ENCODE results near the gene SPOCK1. TPM values are rescaled to one million over a fixed set of nuclear protein-coding genes. Genes with fewer than 3 reads are reported as not detected.

Gene SPOCK1
- total and polyA plus RNA-seq, 2 experiments from 2014 or later = 268 to 471 TPM

DNA sequence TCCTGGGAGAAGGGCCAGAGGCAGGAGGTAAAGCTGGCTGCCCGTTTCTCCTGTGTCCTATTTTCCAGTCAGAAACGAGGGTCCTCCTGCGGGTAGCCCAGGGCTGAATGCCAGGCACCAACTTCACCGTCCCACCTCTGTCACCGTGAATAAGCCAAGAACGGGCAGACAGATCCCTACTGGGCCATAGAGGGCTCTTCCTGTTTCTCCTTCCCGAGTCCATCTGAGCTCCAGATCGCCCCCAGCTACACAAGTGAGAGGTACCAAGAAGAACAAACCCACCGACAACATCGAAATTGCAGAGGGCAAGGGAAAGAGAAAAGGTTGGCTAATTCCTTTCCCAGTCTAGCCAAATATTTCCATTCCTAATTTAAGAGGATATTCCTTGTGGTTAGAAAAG lies 93.7 kb downstream of the SPOCK1 start:
- Histone ChIP-seq H3K79me2 (ENCODE audit: insufficient read depth) (peaks cover 98% of the 10 kb centered on the region), H3F3A (ENCODE audit: insufficient read depth) (no peaks in the 10 kb centered on the region; the same call in 1 of the 2 replicates), H4K20me1 (ENCODE audit: insufficient read depth) (peaks cover 20% of the 10 kb centered on the region; the same call in 1 of the 2 replicates), H3K9me2 (ENCODE audit: insufficient read depth) (no peaks in the 10 kb centered on the region), H3K4me3 (no peak overlapping the region), H3K4me2 (ENCODE audit: unreplicated experiment) (no peak overlapping the region), H3K9ac (no peak overlapping the region), H3K36me3 (ENCODE audit: low read depth) (no peaks in the 10 kb centered on the region), H3K4me1 (ENCODE audit: insufficient read depth) (0 out of 2 replicates have a peak, but pooled peaks cover 7% of the 10 kb centered on the region), H3K27me3 (replicated peaks; ENCODE audit: insufficient read depth) (no peaks in the 10 kb centered on the region), H3K27ac (no peak overlapping the region), H2AFZ (no peak overlapping the region), H3K9me3 (ENCODE audit: low read depth) (no peaks in the 10 kb centered on the region)
- no peak for DNase-seq
- TF ChIP-seq EZH2phosphoT487 (IDR thresholded peaks at IDR 0.05; ENCODE audit: insufficient read depth, low read depth) = no peak
- no peak for TF ChIP-seq EZH2 (IDR thresholded peaks at IDR 0.05; ENCODE audit: insufficient read depth, poor library complexity, severe bottlenecking)
- WGBS, 2 experiments (ENCODE audit: low coverage in 1 of 2, low lambda C conversion rate in 2 of 2, missing lambda C conversion rate in 2 of 2) = 91 to 95% methylated on average over 10 of the region's 10 CpGs
- in situ Hi-C loops (cut with MboI) = no loop called here

GRCh38 chr5:137403869-137404268 lies 95.3 kb downstream of the SPOCK1 start:
- no peak overlapping the region for H2AFZ ChIP-seq
- H4K20me1 ChIP-seq (ENCODE audit: insufficient read depth) = peaks cover 14% of the 10 kb centered on the region; the same call in 1 of the 2 replicates
- DNase-seq = no peak
- H3K36me3 ChIP-seq (ENCODE audit: low read depth) = no peaks in the 10 kb centered on the region
- H3K27ac ChIP-seq = no peak overlapping the region
- H3K27me3 ChIP-seq (replicated peaks; ENCODE audit: insufficient read depth) = no peaks in the 10 kb centered on the region
- in situ Hi-C loops (cut with MboI) = no loop called here
- WGBS, 2 experiments (ENCODE audit: low coverage in 1 of 2, low lambda C conversion rate in 2 of 2, missing lambda C conversion rate in 2 of 2) = 91 to 94% methylated on average over 8 of the region's 8 CpGs
- H3K9me3 ChIP-seq (ENCODE audit: low read depth) = no peaks in the 10 kb centered on the region
- H3K9me2 ChIP-seq (ENCODE audit: insufficient read depth) = no peaks in the 10 kb centered on the region
- 0 out of 2 replicates have a peak, but pooled peaks cover 7% of the 10 kb centered on the region for H3K4me1 ChIP-seq (ENCODE audit: insufficient read depth)
- H3K79me2 ChIP-seq (ENCODE audit: insufficient read depth) = peaks cover 98% of the 10 kb centered on the region
- no peaks in the 10 kb centered on the region; the same call in 1 of the 2 replicates for H3F3A ChIP-seq (ENCODE audit: insufficient read depth)
- TF ChIP-seq EZH2phosphoT487 (IDR thresholded peaks at IDR 0.05; ENCODE audit: insufficient read depth, low read depth) (no peak), EZH2 (IDR thresholded peaks at IDR 0.05; ENCODE audit: insufficient read depth, poor library complexity, severe bottlenecking) (no peak)
- no peak overlapping the region for H3K4me3 ChIP-seq
- H3K4me2 ChIP-seq (ENCODE audit: unreplicated experiment) = no peak overlapping the region
- no peak overlapping the region for H3K9ac ChIP-seq

GRCh38 chr5:137402436-137403187 lies 96.5 kb downstream of the SPOCK1 start:
- H3K79me2 ChIP-seq (ENCODE audit: insufficient read depth) = peaks cover 98% of the 10 kb centered on the region
- WGBS, 2 experiments (ENCODE audit: low coverage in 1 of 2, low lambda C conversion rate in 2 of 2, missing lambda C conversion rate in 2 of 2) = 76 to 78% methylated on average over 5 of the region's 5 CpGs
- 0 out of 2 replicates have a peak, but pooled peaks cover 7% of the 10 kb centered on the region for H3K4me1 ChIP-seq (ENCODE audit: insufficient read depth)
- H3F3A ChIP-seq (ENCODE audit: insufficient read depth) = no peaks in the 10 kb centered on the region; the same call in 1 of the 2 replicates
- no peaks in the 10 kb centered on the region for H3K27me3 ChIP-seq (replicated peaks; ENCODE audit: insufficient read depth)
- H3K27ac ChIP-seq = no peak overlapping the region
- no peaks in the 10 kb centered on the region for H3K9me3 ChIP-seq (ENCODE audit: low read depth)
- in situ Hi-C loops (cut with MboI) = no loop called here
- H3K4me3 ChIP-seq = no peak overlapping the region
- no peak overlapping the region for H3K9ac ChIP-seq
- H3K36me3 ChIP-seq (ENCODE audit: low read depth) = no peaks in the 10 kb centered on the region
- no peak overlapping the region for H2AFZ ChIP-seq
- TF ChIP-seq EZH2phosphoT487 (IDR thresholded peaks at IDR 0.05; ENCODE audit: insufficient read depth, low read depth) = no peak
- no peak for TF ChIP-seq EZH2 (IDR thresholded peaks at IDR 0.05; ENCODE audit: insufficient read depth, poor library complexity, severe bottlenecking)
- no peak for DNase-seq
- H3K4me2 ChIP-seq (ENCODE audit: unreplicated experiment) = no peak overlapping the region
- peaks cover 14% of the 10 kb centered on the region; the same call in 1 of the 2 replicates for H4K20me1 ChIP-seq (ENCODE audit: insufficient read depth)
- no peaks in the 10 kb centered on the region for H3K9me2 ChIP-seq (ENCODE audit: insufficient read depth)

GRCh38 chr5:137401946-137402345 lies 97.2 kb downstream of the SPOCK1 start:
- no peaks in the 10 kb centered on the region for H3K9me3 ChIP-seq (ENCODE audit: low read depth)

More at GRCh38 chr5:137401946-137402345, 97.2 kb downstream of the SPOCK1 start:
- DNase-seq = no peak
- peaks cover 14% of the 10 kb centered on the region; the same call in 1 of the 2 replicates for H4K20me1 ChIP-seq (ENCODE audit: insufficient read depth)
- no peak overlapping the region for H2AFZ ChIP-seq
- H3K4me3 ChIP-seq = no peak overlapping the region
- no peaks in the 10 kb centered on the region for H3K36me3 ChIP-seq (ENCODE audit: low read depth)
- H3K79me2 ChIP-seq (ENCODE audit: insufficient read depth) = peaks cover 98% of the 10 kb centered on the region
- no peak overlapping the region for H3K9ac ChIP-seq
- 48 to 59% methylated on average over 2 of the region's 2 CpGs for WGBS, 2 experiments (ENCODE audit: low coverage in 1 of 2, low lambda C conversion rate in 2 of 2, missing lambda C conversion rate in 2 of 2)
- H3K9me2 ChIP-seq (ENCODE audit: insufficient read depth) = no peaks in the 10 kb centered on the region
- in situ Hi-C loops (cut with MboI) = no loop called here
- H3K4me1 ChIP-seq (ENCODE audit: insufficient read depth) = 0 out of 2 replicates have a peak, but pooled peaks cover 7% of the 10 kb centered on the region
- no peak overlapping the region for H3K4me2 ChIP-seq (ENCODE audit: unreplicated experiment)
- H3K27ac ChIP-seq = no peak overlapping the region
- TF ChIP-seq EZH2phosphoT487 (IDR thresholded peaks at IDR 0.05; ENCODE audit: insufficient read depth, low read depth) = no peak
- no peak for TF ChIP-seq EZH2 (IDR thresholded peaks at IDR 0.05; ENCODE audit: insufficient read depth, poor library complexity, severe bottlenecking)
- H3F3A ChIP-seq (ENCODE audit: insufficient read depth) = no peaks in the 10 kb centered on the region; the same call in 1 of the 2 replicates
- H3K27me3 ChIP-seq (replicated peaks; ENCODE audit: insufficient read depth) = no peaks in the 10 kb centered on the region
